GM10266 (cell line): ENCODE measurements around the gene BTBD18.

ENCODE experiments used
- DNase-seq: peaks from one replicate; pipeline ENCODE4 v3.0.0; 2012; ENCODE audit errors: extremely low spot score
- CTCF ChIP-seq: IDR thresholded peaks from 2 replicates; pipeline ENCODE4 v1.5.1; 2012; ENCODE audit warnings: mild to moderate bottlenecking, low read depth; ENCODE audit not compliant: control insufficient read depth, insufficient read depth; ENCODE audit errors: missing control alignments

Gene BTBD18

GRCh38 chr11:57773026-57773598 is 21.5 kb upstream of the BTBD18 start:
- TF ChIP-seq CTCF = no peak
- DNase-seq = no peak

- no peak for TF ChIP-seq CTCF
- no peak for DNase-seq
Measured at GRCh38 chr11:57772562-57772961, 20.9 kb upstream of the BTBD18 start.

- TF ChIP-seq CTCF = no peak
- DNase-seq = no peak
Measured at GRCh38 chr11:57771365-57771764, 19.7 kb upstream of the BTBD18 start.

- no peak for DNase-seq
- TF ChIP-seq CTCF = no peak
Measured at GRCh38 chr11:57770793-57771192, 19.2 kb upstream of the BTBD18 start.

- no peak for TF ChIP-seq CTCF
- no peak for DNase-seq
Measured at GRCh38 chr11:57764972-57765371, 13.4 kb upstream of the BTBD18 start.

GRCh38 chr11:57764566-57764965 is 12.9 kb upstream of the BTBD18 start:
- TF ChIP-seq CTCF = no peak
- DNase-seq = no peak

- no peak for TF ChIP-seq CTCF
- DNase-seq = no peak
Measured at GRCh38 chr11:57764021-57764420, 12.4 kb upstream of the BTBD18 start.
